Heart left ventricle (tissue), 16 donors: ENCODE measurements around the gene FAM161A. TPM values are rescaled to one million over a fixed set of nuclear protein-coding genes. Genes with fewer than 3 reads are reported as not detected.

Experiments
- ATAC-seq, 4 donors: fragments of 200-7000 bp; cut with Tn5 transposase; one replicate each; pipeline ENCODE4 v1.9.1; 2020 to 2022; ENCODE audit warnings: moderate library complexity in 4 of 4, mild to moderate bottlenecking in 3 of 4, moderate number of reproducible peaks in 1 of 4
- DNase-seq, 5 donors: peaks; one replicate each; pipeline ENCODE4 v3.0.0-alpha.2; 2020
- H3K27ac ChIP-seq, 12 donors: fragments of 200-600 bp; sonication (generic) in 4 of 12; one replicate each; pipeline versions ENCODE4 v1.5.0 to v1.8.0; 2016 to 2022; ENCODE audit warnings: mild to moderate bottlenecking in 2 of 12
- H3K27me3 ChIP-seq, 9 donors: fragments of 200-600 bp; sonication (generic) in 2 of 9; one replicate each; pipeline versions ENCODE4 v1.5.1 to v1.8.0; 2016 to 2022; ENCODE audit warnings: mild to moderate bottlenecking in 3 of 9
- H3K36me3 ChIP-seq, 9 donors: fragments of 200-600 bp; sonication (generic) in 2 of 9; one replicate each; pipeline versions ENCODE4 v1.5.0 to v1.8.0; 2018 to 2022; ENCODE audit warnings: mild to moderate bottlenecking in 2 of 9
- H3K4me1 ChIP-seq, 12 donors: fragments of 200-600 bp; sonication (generic) in 4 of 12; one replicate each; pipeline versions ENCODE4 v1.5.0 to v1.8.0; 2016 to 2022; ENCODE audit warnings: mild to moderate bottlenecking in 3 of 12
- H3K4me3 ChIP-seq, 12 donors: fragments of 200-600 bp; sonication (generic) in 4 of 12; one replicate each; pipeline versions ENCODE4 v1.5.0 to v1.8.0; 2017 to 2022; ENCODE audit warnings: mild to moderate bottlenecking in 9 of 12, moderate library complexity in 4 of 12
- H3K9me3 ChIP-seq, 12 donors: fragments of 200-600 bp; sonication (generic) in 4 of 12; one replicate each; pipeline versions ENCODE4 v1.5.0 to v1.8.0; 2016 to 2022; ENCODE audit warnings: mild to moderate bottlenecking in 1 of 12
- CTCF ChIP-seq, 12 donors: fragments of 200-600 bp; sonication (generic) in 4 of 12; IDR thresholded peaks; one replicate each; pipeline versions ENCODE4 v1.5.0 to v1.8.0; 2018 to 2022; ENCODE audit warnings: antibody characterized with exemption in 12 of 12, mild to moderate bottlenecking in 5 of 12
- POLR2A ChIP-seq, 2 donors: fragments of 450-650 bp; IDR thresholded peaks; one replicate each; pipeline ENCODE4 v1.6.1; 2017; ENCODE audit warnings: antibody characterized with exemption in 2 of 2, mild to moderate bottlenecking in 2 of 2, moderate library complexity in 2 of 2
- WGBS, 4 donors: extraction: QIAGEN DNeasy Blood & Tissue Kit in 2 of 4; methylation state at CpG; one replicate each; pipeline versions ENCODE4 v1.1.5 to v1.1.7; 2013 to 2018; 5-methylcytosine and 5-hydroxymethylcytosine counted together
- intact Hi-C, 10 donors: fragments of 100-400 bp; cut with DNase I; formaldehyde crosslinking; loops; one replicate each; pipeline versions ENCODE4 v1.11.1 to v1.14.2; 2022
- polyA plus RNA-seq, 2 donors: library from polyadenylated mRNA; stranded (reverse); fragments of 200-250 nt; gene quantifications; one replicate each; pipeline ENCODE4 v1.2.3, GENCODE V29; 2013
- total RNA-seq, 9 donors: library from RNA; depleted of rRNA in 2 of 9; stranded (reverse); fragments of >200 nt in 2 of 9; fragmentation: NEBNext Ultra II Directional in 3 of 9; extraction: Animal tissue kit (Norgen Biotek cat#: 25700) in 3 of 9; gene quantifications; one replicate each; pipeline versions ENCODE4 v1.1.0 to v1.2.4, GENCODE V29; 2016 to 2023
- donor health status: ischemic (EF 13 %, LVEDD 7.1; RV severe dilation, severe dysfunction).
- donor health status: healthy with polysubstance abuse.
- donor health status: DM: no; HTN: yes; CAD: no.
- donor health status: DM: no; HTN: no; CAD: no.
- donor health status: ischemic (EF 25% LVEDD 6.9; RV normal size, moderate dysfunction).
- donor health status: ischemic (EF 25% LVEDD 5.7; RV mildly dilated, moderate dysfunction).
- donor health status: healthy.
- donor health status: DM: yes; HTN: yes; CAD: no.
- donor health status: ischemic (EF 35%, LVEDD 5.7; RV mildly dilated, moderate dysfunction).
- donor health status: nonischemic (EF 11% LVEDD 7.7; RV severe dilation, severe dysfunction).
- donor health status: DM: yes; HTN: yes; CAD: no.
- donor health status: PGD.
- donor health status: ischemic (EF 29% LVEDD 5.4; RV normal size, mild dysfunction).
- donor health status: nonischemic (EF 23%, LVEDD 6.1; RV moderate dilation, normal function).

The FAM161A gene
- total and polyA plus RNA-seq, 11 donors = 0.56 to 4.4 (median 2.3) TPM

GRCh38 chr2:61862085-61862484 lies 8.2 kb upstream of the FAM161A start:
- Histone ChIP-seq H3K9me3 (peaks cover 0 to 13% (median 0%) of the 10 kb centered on the region in 12 donors), H3K4me1 (no peaks in the 10 kb centered on the region), H3K27me3 (no peaks in the 10 kb centered on the region), H3K36me3 (peaks cover 0 to 39% (median 30%) of the 10 kb centered on the region in 9 donors), H3K4me3 (no peak overlapping the region), H3K27ac (no peak overlapping the region)
- intact Hi-C loops = no loop called here
- WGBS, 4 donors = 92 to 98% (median 97%) methylated on average over 5 of the region's 5 CpGs
- TF ChIP-seq CTCF (IDR thresholded peaks at IDR 0.05) (no peak), POLR2A (IDR thresholded peaks at IDR 0.05) (no peak)
- ATAC-seq (no peak), DNase-seq (no peak)

- peaks cover 0 to 17% (median 7%) of the 10 kb centered on the region in 12 donors for H3K4me1 ChIP-seq
- H3K27ac ChIP-seq = no peak overlapping the region
- ATAC-seq = no peak
- WGBS, 4 donors = 72 to 75% (median 74%) methylated on average over 3 of the region's 3 CpGs
- H3K4me3 ChIP-seq = no peak overlapping the region
- peaks cover 0 to 8% (median 0%) of the 10 kb centered on the region in 12 donors for H3K9me3 ChIP-seq
- intact Hi-C loops = no loop called here
- TF ChIP-seq POLR2A (IDR thresholded peaks at IDR 0.05) (no peak), CTCF (IDR thresholded peaks at IDR 0.05) (no peak)
- no peak for DNase-seq
- peaks cover 0 to 1% (median 0%) of the 10 kb centered on the region in 9 donors for H3K36me3 ChIP-seq
- no peaks in the 10 kb centered on the region for H3K27me3 ChIP-seq
These were observed 3.4 kb upstream of the FAM161A start for GRCh38 chr2:61857224-61857623.

- no peaks in the 10 kb centered on the region for H3K27me3 ChIP-seq
- H3K27ac ChIP-seq = peak overlapping the region in 4 of 12 donors; percentile 24 to 87 (median 83)
- H3K4me1 ChIP-seq = peaks cover 0 to 17% (median 7%) of the 10 kb centered on the region in 12 donors
- WGBS, 4 donors = 37 to 78% (median 54%) methylated on average over 8 to 9 of the region's 9 CpGs
- intact Hi-C loops = no loop called here
- H3K36me3 ChIP-seq = no peaks in the 10 kb centered on the region
- no peak for ATAC-seq
- TF ChIP-seq CTCF (IDR thresholded peaks at IDR 0.05) (no peak), POLR2A (IDR thresholded peaks at IDR 0.05) (no peak)
- DNase-seq = no peak
- H3K4me3 ChIP-seq = peak overlapping the region in 11 of 12 donors; percentile 55 to 88 (median 72)
- H3K9me3 ChIP-seq = no peaks in the 10 kb centered on the region
These were observed 1.4 kb upstream of the FAM161A start for GRCh38 chr2:61855318-61855613.

- 1 to 4% (median 2%) methylated on average over 20 to 23 of the region's 23 CpGs for WGBS, 4 donors
- intact Hi-C loops = loop anchor here in 4 of 10 donors (1.0 to 5.0 kb wide), 6 partner anchors 34 to 317 kb away; partner anchors contain the start of genes XPO1 (in 2 of the 4) and CCT4 (in 1 of the 4)
- ATAC-seq = peak; percentile 94 to 97 (median 96)
- Histone ChIP-seq H3K4me3 (peak overlapping the region; percentile 55 to 88 (median 71)), H3K4me1 (peaks cover 0 to 17% (median 7%) of the 10 kb centered on the region in 12 donors), H3K27ac (peak overlapping the region in 11 of 12 donors; percentile 24 to 87 (median 79)), H3K9me3 (no peaks in the 10 kb centered on the region), H3K27me3 (no peaks in the 10 kb centered on the region), H3K36me3 (no peaks in the 10 kb centered on the region)
- TF ChIP-seq CTCF (IDR thresholded peaks at IDR 0.05) = no peak
- TF ChIP-seq POLR2A (IDR thresholded peaks at IDR 0.05) = no peak
- peak; percentile 84 to 91 (median 89) for DNase-seq
These were observed 881 bp upstream of the FAM161A start for GRCh38 chr2:61854564-61855317.
